MG63 (cell line): ENCODE results near the gene ANO7. TPM values are rescaled to one million over a fixed set of nuclear protein-coding genes. Genes with fewer than 3 reads are reported as not detected.

Source experiments
- DNase-seq: peaks from one replicate; pipeline ENCODE4 v3.0.0-alpha.2; 2020
- H3K27me3 ChIP-seq: fragments of 250-450 bp; sonication (Bioruptor Pico); 2 replicates; pipeline ENCODE4 v1.5.1; 2020; ENCODE audit warnings: mild to moderate bottlenecking, moderate library complexity
- H3K36me3 ChIP-seq: fragments of 250-450 bp; sonication (Bioruptor Pico); 2 replicates; pipeline ENCODE4 v1.5.1; 2020; ENCODE audit warnings: mild to moderate bottlenecking, moderate library complexity
- H3K4me3 ChIP-seq: fragments of 250-450 bp; sonication (Bioruptor Pico); 2 replicates; pipeline ENCODE4 v1.5.1; 2020; ENCODE audit warnings: mild to moderate bottlenecking, moderate library complexity
- H3K9me3 ChIP-seq: fragments of 250-450 bp; sonication (Bioruptor Pico); 2 replicates; pipeline ENCODE4 v1.5.1; 2020; ENCODE audit warnings: mild to moderate bottlenecking, moderate library complexity
- total RNA-seq: library from RNA; depleted of rRNA; stranded (reverse); fragments of >200 nt; shearing (Covaris generic); gene quantifications from 2 replicates; pipeline ENCODE4 v1.2.3, GENCODE V29; 2014; ENCODE audit warnings: low replicate concordance

Gene ANO7
- total RNA-seq, 1 experiment from 2014 or later, result 0.10 TPM

DNA sequence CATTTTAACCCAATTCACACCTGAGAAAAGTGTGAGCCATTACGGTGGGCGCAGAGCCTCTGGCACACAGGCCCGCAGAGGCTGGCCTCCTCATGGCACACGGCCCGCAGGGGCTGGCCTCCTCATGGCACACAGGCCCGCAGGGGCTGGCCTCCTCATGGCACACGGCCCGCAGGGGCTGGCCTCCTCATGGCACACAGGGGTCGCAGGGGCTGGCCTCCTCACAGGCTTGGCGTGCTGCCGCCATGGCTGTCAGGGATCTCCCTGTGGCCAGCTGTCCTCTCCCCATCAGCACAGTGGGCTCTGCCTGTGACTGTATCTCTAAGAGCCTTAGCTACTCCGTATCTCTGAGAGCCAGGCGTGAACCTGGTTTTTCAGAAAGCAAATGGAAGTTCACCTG, 24.6 kb downstream of the ANO7 start:
- no peak for DNase-seq
- Histone ChIP-seq H3K36me3 (no peaks in the 10 kb centered on the region), H3K27me3 (no peaks in the 10 kb centered on the region), H3K9me3 (no peaks in the 10 kb centered on the region), H3K4me3 (no peak overlapping the region)

- no peak for DNase-seq
- H3K9me3 ChIP-seq, result no peaks in the 10 kb centered on the region
- no peaks in the 10 kb centered on the region for H3K27me3 ChIP-seq
- no peak overlapping the region for H3K4me3 ChIP-seq
- no peaks in the 10 kb centered on the region for H3K36me3 ChIP-seq
Observed at GRCh38 chr2:241213567-241213966, 25.1 kb downstream of the ANO7 start.

GRCh38 chr2:241214209-241214608, 25.7 kb downstream of the ANO7 start:
- no peaks in the 10 kb centered on the region for H3K27me3 ChIP-seq
- no peak for DNase-seq
- no peaks in the 10 kb centered on the region for H3K9me3 ChIP-seq
- H3K36me3 ChIP-seq, result no peaks in the 10 kb centered on the region
- no peak overlapping the region for H3K4me3 ChIP-seq

DNA sequence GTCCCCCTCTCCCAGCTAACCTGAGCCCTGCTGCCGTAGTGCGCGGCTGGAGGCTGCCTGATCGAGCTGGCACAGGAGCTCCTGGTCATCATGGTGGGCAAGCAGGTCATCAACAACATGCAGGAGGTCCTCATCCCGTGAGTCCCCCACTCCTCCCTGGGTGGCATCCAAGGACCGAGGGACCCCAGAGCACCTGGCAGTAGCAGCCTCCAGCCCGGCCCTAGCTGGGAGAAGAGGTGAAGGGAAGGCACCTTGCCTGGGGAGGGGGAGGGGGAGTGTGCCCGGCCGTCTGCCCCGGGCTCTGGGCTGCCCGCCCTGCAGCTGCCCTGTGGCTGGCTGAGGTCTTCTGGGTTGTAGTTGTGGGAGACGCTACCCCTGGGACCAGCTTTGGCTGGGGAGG, 26.3 kb downstream of the ANO7 start:
- DNase-seq, result no peak
- H3K36me3 ChIP-seq, result no peaks in the 10 kb centered on the region
- no peak overlapping the region for H3K4me3 ChIP-seq
- H3K27me3 ChIP-seq, result no peaks in the 10 kb centered on the region
- H3K9me3 ChIP-seq, result no peaks in the 10 kb centered on the region

- Histone ChIP-seq H3K27me3 (no peaks in the 10 kb centered on the region), H3K36me3 (no peaks in the 10 kb centered on the region), H3K9me3 (no peaks in the 10 kb centered on the region), H3K4me3 (no peak overlapping the region)
- no peak for DNase-seq
Observed at GRCh38 chr2:241215421-241215820, 26.9 kb downstream of the ANO7 start.

DNA sequence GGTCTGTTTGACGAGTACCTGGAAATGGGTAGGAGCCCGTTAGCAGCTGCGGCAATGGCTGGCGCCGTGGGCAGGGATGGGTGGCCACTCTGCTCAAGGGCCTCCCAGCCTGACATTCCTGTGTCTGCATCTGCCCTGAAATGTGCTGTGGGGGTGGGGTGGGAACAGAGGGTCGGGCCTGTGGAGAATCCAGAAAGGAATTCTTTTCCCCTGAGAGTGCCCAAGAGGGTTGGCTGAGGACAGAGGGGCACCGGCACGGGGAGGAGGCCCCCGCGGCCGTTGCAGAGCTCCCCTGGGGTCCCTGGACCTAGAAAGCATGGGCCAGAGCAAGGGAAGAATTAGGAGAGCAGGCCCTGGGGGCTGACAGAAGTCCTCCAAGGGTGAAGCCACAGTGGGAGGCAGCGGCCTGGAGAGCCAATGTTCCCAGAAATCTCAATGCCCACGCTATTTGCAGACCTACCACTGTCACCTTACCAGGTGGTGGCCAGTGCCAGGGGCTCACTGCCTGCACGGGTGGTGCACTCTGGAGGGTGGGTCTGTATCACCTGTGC, 27.8 kb downstream of the ANO7 start:
- no peak for DNase-seq
- H3K9me3 ChIP-seq, result no peaks in the 10 kb centered on the region
- no peak overlapping the region for H3K4me3 ChIP-seq
- H3K27me3 ChIP-seq, result no peaks in the 10 kb centered on the region
- H3K36me3 ChIP-seq, result no peaks in the 10 kb centered on the region

GRCh38 chr2:241217320-241218031, 29.0 kb downstream of the ANO7 start:
- Histone ChIP-seq H3K36me3 (no peaks in the 10 kb centered on the region), H3K4me3 (peak overlapping the region; percentile 25), H3K9me3 (no peaks in the 10 kb centered on the region), H3K27me3 (no peaks in the 10 kb centered on the region)
- peak; percentile 62 for DNase-seq

- H3K36me3 ChIP-seq, result no peaks in the 10 kb centered on the region
- peak overlapping the region; percentile 50 for H3K4me3 ChIP-seq
- H3K9me3 ChIP-seq, result no peaks in the 10 kb centered on the region
- DNase-seq, result peak; percentile 58
- no peaks in the 10 kb centered on the region for H3K27me3 ChIP-seq
Observed at GRCh38 chr2:241218131-241219029, 29.9 kb downstream of the ANO7 start.

DNA sequence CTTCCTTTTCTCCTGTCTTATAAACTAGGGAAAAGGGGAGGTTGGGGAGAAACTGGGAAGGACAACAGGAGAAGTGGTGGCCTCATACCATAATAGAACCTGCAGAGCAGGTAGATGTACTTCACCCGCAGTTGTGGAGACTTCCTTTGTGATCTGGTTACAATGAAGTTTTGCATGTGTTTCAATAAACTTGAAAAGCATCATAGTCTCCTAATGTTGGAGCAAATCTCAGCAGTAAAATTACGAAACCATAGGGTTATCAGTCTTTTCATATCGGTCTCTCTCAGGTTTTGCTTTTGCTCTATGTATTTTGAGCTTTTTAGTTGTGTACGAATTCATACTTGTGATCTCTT, 30.5 kb downstream of the ANO7 start:
- Histone ChIP-seq H3K9me3 (no peaks in the 10 kb centered on the region), H3K4me3 (peak overlapping the region; percentile 50), H3K27me3 (no peaks in the 10 kb centered on the region), H3K36me3 (no peaks in the 10 kb centered on the region)
- DNase-seq, result no peak

- DNase-seq, result no peak
- H3K9me3 ChIP-seq, result no peaks in the 10 kb centered on the region
- no peak overlapping the region for H3K4me3 ChIP-seq
- H3K36me3 ChIP-seq, result no peaks in the 10 kb centered on the region; the same call in 1 of the 2 replicates
- H3K27me3 ChIP-seq, result no peaks in the 10 kb centered on the region
Observed at GRCh38 chr2:241219856-241220356, 31.4 kb downstream of the ANO7 start.

- DNase-seq, result no peak
- no peak overlapping the region for H3K4me3 ChIP-seq
Observed at GRCh38 chr2:241223211-241224017, 34.9 kb downstream of the ANO7 start.

GRCh38 chr2:241224018-241224850, 35.8 kb downstream of the ANO7 start:
- Histone ChIP-seq H3K9me3 (no peaks in the 10 kb centered on the region), H3K4me3 (no peak overlapping the region), H3K36me3 (peaks cover 28% of the 10 kb centered on the region), H3K27me3 (no peaks in the 10 kb centered on the region)
- DNase-seq, result peak; percentile 18

More at GRCh38 chr2:241223211-241224017, 34.9 kb downstream of the ANO7 start:
- Histone ChIP-seq H3K27me3 (no peaks in the 10 kb centered on the region), H3K36me3 (peaks cover 22% of the 10 kb centered on the region), H3K9me3 (no peaks in the 10 kb centered on the region)

GRCh38 chr2:241224851-241225438, 36.5 kb downstream of the ANO7 start:
- Histone ChIP-seq H3K9me3 (no peaks in the 10 kb centered on the region), H3K27me3 (no peaks in the 10 kb centered on the region), H3K36me3 (peaks cover 33% of the 10 kb centered on the region), H3K4me3 (no peak overlapping the region)
- no peak for DNase-seq

DNA sequence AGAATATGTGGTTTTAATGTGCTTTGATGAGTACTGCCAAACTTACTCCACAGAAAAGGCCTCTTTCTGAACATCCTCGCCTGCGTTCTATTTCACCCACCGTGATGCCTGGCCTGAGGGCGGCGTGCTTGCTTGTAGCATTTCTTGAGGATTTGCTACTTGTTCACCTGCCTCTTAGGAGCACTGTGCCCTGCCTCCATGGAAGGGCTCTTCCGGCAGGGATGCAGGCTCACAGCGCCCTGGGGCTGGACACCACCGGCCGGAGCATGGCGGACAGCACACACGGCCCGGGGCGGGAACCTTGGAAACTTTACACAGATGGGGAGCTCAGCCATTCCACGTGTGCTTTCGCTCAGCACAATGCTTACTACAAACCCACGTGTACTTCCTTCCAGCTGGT, 37.1 kb downstream of the ANO7 start:
- peaks cover 39% of the 10 kb centered on the region for H3K36me3 ChIP-seq
- H3K9me3 ChIP-seq, result no peaks in the 10 kb centered on the region
- no peak for DNase-seq
- H3K4me3 ChIP-seq, result no peak overlapping the region
- no peaks in the 10 kb centered on the region for H3K27me3 ChIP-seq

DNA sequence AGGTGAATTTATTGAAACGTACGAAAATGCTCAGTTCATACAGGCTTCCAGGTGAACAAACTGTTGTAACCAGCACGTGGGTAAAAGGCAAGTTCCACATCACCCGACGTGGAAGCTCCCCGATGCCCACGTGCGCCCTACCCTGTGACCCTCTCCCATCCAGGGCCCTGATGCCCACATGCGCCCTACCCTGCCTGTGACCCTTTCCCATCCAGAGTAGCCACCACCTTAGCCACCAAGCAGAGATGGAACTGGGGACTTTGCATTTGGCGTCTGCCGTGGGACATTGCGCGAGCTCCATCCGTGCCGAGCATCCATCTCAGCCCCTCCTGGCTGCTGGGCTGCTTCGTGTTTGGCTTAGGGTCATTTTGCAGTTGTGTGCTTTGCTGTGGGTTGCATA, 37.5 kb downstream of the ANO7 start:
- H3K27me3 ChIP-seq, result no peaks in the 10 kb centered on the region
- H3K36me3 ChIP-seq, result peaks cover 43% of the 10 kb centered on the region
- H3K4me3 ChIP-seq, result no peak overlapping the region
- DNase-seq, result no peak
- no peaks in the 10 kb centered on the region for H3K9me3 ChIP-seq
